ENCODE results near the gene TTC17.
A peak's percentile ranks its signal among the peaks of the same experiment; 100 is the strongest.
"Not testable (repeated sequence)": the region's sequence is repeated elsewhere in the genome, so short reads cannot be mapped to it uniquely, and the experiment has no call there.

TTC17 gene

GRCh38 chr11:43358801-43359421, at the start of gene TTC17:
TTC17 (plus strand) TSS chr11:43358920; CDS start chr11:43358955, 35 bp downstream.
- DNase-seq: peak; percentile 95

- peak; percentile 95 for DNase-seq
Observed at GRCh38 chr11:43311791-43312607, 46.7 kb upstream of the TTC17 start, which contains the start of gene API5. API5 (plus strand) TSS chr11:43311996; CDS start chr11:43312128, 132 bp downstream.

GRCh38 chr11:43315966-43316365, 42.8 kb upstream of the TTC17 start:
- no peak for DNase-seq

- DNase-seq: peak; percentile 35
Observed at GRCh38 chr11:43316451-43316850, 42.3 kb upstream of the TTC17 start.

- peak; percentile 94 for DNase-seq
Observed at GRCh38 chr11:43327987-43328386, 30.7 kb upstream of the TTC17 start.

GRCh38 chr11:43328482-43328881, 30.2 kb upstream of the TTC17 start:
- DNase-seq: no peak

GRCh38 chr11:43341159-43341558, 17.6 kb upstream of the TTC17 start:
- no peak for DNase-seq

- DNase-seq: not testable (repeated sequence)
Observed at GRCh38 chr11:43351426-43351825, 7.3 kb upstream of the TTC17 start.

- no peak for DNase-seq
Observed at GRCh38 chr11:43354311-43354710, 4.4 kb upstream of the TTC17 start.

- no peak for DNase-seq
Observed at GRCh38 chr11:43356336-43356735, 2.4 kb upstream of the TTC17 start.

- DNase-seq: no peak
Observed at GRCh38 chr11:43358279-43358800, 380 bp upstream of the TTC17 start.

GRCh38 chr11:43359422-43359818, 700 bp downstream of the TTC17 start:
- DNase-seq: peak; percentile 38

GRCh38 chr11:43360361-43361032, 1.8 kb downstream of the TTC17 start:
- DNase-seq: peak; percentile 19

- DNase-seq: peak; percentile 60
Observed at GRCh38 chr11:43366677-43367076, 8.0 kb downstream of the TTC17 start.

- DNase-seq: no peak
Observed at GRCh38 chr11:43367382-43368178, 8.9 kb downstream of the TTC17 start.

GRCh38 chr11:43376065-43376464, 17.3 kb downstream of the TTC17 start:
- DNase-seq: no peak

- peak; percentile 73 for DNase-seq
Observed at GRCh38 chr11:43376594-43376993, 17.9 kb downstream of the TTC17 start.

GRCh38 chr11:43377389-43377788, 18.7 kb downstream of the TTC17 start:
- no peak for DNase-seq

GRCh38 chr11:43378897-43379296, 20.2 kb downstream of the TTC17 start:
- no peak for DNase-seq

- DNase-seq: no peak
Observed at GRCh38 chr11:43381802-43382201, 23.1 kb downstream of the TTC17 start.

- no peak for DNase-seq
Observed at GRCh38 chr11:43382614-43383013, 23.9 kb downstream of the TTC17 start.

- DNase-seq: no peak
Observed at GRCh38 chr11:43384393-43384792, 25.7 kb downstream of the TTC17 start.

- DNase-seq: no peak
Observed at GRCh38 chr11:43392713-43393112, 34.0 kb downstream of the TTC17 start.

Data from EL (cell line).